Body of pancreas (tissue), 4 donors: Measurements from ENCODE around the gene INSR.

Experiments used
- POLR2A ChIP-seq, 3 donors: fragments of 450-650 bp; IDR thresholded peaks; one replicate each; pipeline ENCODE4 v1.6.1; 2016; ENCODE audit warnings: antibody characterized with exemption in 3 of 3, mild to moderate bottlenecking in 2 of 3
- TF ChIP-seq, protein P1 (sequence below), 7 experiments: fragments of 450-650 bp in 4 of 7; fragments of 200-600 bp in 3 of 7; sonication (generic) in 3 of 7; IDR thresholded peaks; one replicate each; pipeline ENCODE4 v1.5.1; 2016 to 2019; ENCODE audit warnings: antibody characterized with exemption in 7 of 7

GRCh38 chr19:7213628-7214323, 80.4 kb downstream of the INSR start:
- TF ChIP-seq, protein P1, sequence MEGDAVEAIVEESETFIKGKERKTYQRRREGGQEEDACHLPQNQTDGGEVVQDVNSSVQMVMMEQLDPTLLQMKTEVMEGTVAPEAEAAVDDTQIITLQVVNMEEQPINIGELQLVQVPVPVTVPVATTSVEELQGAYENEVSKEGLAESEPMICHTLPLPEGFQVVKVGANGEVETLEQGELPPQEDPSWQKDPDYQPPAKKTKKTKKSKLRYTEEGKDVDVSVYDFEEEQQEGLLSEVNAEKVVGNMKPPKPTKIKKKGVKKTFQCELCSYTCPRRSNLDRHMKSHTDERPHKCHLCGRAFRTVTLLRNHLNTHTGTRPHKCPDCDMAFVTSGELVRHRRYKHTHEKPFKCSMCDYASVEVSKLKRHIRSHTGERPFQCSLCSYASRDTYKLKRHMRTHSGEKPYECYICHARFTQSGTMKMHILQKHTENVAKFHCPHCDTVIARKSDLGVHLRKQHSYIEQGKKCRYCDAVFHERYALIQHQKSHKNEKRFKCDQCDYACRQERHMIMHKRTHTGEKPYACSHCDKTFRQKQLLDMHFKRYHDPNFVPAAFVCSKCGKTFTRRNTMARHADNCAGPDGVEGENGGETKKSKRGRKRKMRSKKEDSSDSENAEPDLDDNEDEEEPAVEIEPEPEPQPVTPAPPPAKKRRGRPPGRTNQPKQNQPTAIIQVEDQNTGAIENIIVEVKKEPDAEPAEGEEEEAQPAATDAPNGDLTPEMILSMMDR (IDR thresholded peaks at IDR 0.05): no peak
- peak in 1 of 3 donors; percentile 10 for TF ChIP-seq POLR2A (IDR thresholded peaks at IDR 0.05)
